K562 treated with DMSO at 1 percent for 12 hours (cell line): ENCODE measurements around the gene TPTE2. TPM values are rescaled to one million over a fixed set of nuclear protein-coding genes. Genes with fewer than 3 reads are reported as not detected.

Experiments
- total RNA-seq: library from RNA; unstranded; fragments of 300-600 nt; gene quantifications from 2 replicates; pipeline ENCODE4 v1.2.3, GENCODE V29; 2022; ENCODE audit not compliant: insufficient read depth

Gene TPTE2
- total RNA-seq: not detected in 2 replicates

GRCh38 chr13:19561127-19561582, at the start of gene TPTE2:
Gene TPTE2 (minus strand): TSS chr13:19561532. CDS start chr13:19503234, 58,298 bp downstream.

Other genes starting within 250 kb of the TPTE2 start
- 12.9 and 22.6 TPM in 2 replicates for gene MPHOSPH8, start 72.1 kb upstream of the TPTE2 start, total RNA-seq
- 22.5 and 35.5 TPM in 2 replicates for gene PSPC1, start 221.4 kb upstream of the TPTE2 start, total RNA-seq